Lung (tissue), 12 donors: ENCODE data around the gene ALS2. TPM values are rescaled to one million over a fixed set of nuclear protein-coding genes. Genes with fewer than 3 reads are reported as not detected.

Experiments used
- ATAC-seq: fragments of 200-7000 bp; cut with Tn5 transposase; one replicate; pipeline ENCODE4 v1.9.1; 2020; ENCODE audit warnings: moderate number of reproducible peaks; ENCODE audit not compliant: insufficient read depth, low FRiP score
- DNase-seq, 3 donors: peaks; one replicate each; pipeline ENCODE4 v3.0.0-alpha.2; 2013 to 2017
- H3K27ac ChIP-seq, 2 donors: one replicate each; pipeline ENCODE4 v1.5.1; 2013; ENCODE audit warnings: mild to moderate bottlenecking in 2 of 2, moderate library complexity in 2 of 2, control low read depth in 1 of 2, inconsistent platforms in 1 of 2, low read depth in 1 of 2, low read length in 1 of 2
- H3K27me3 ChIP-seq, 3 donors: one replicate each; pipeline ENCODE4 v1.5.1; 2013; ENCODE audit warnings: low read length in 2 of 3; ENCODE audit not compliant: control insufficient read depth in 3 of 3, insufficient read depth in 3 of 3
- H3K36me3 ChIP-seq, 4 donors: one replicate each; pipeline ENCODE4 v1.5.1; 2013; ENCODE audit warnings: low read length in 4 of 4, mild to moderate bottlenecking in 1 of 4, moderate library complexity in 1 of 4; ENCODE audit not compliant: control insufficient read depth in 4 of 4, insufficient read depth in 4 of 4
- H3K4me1 ChIP-seq, 5 donors: one replicate each; pipeline ENCODE4 v1.5.1; 2013; ENCODE audit warnings: low read length in 5 of 5, mild to moderate bottlenecking in 2 of 5, moderate library complexity in 1 of 5; ENCODE audit not compliant: control insufficient read depth in 5 of 5, insufficient read depth in 5 of 5
- H3K4me3 ChIP-seq: one replicate; pipeline ENCODE4 v1.5.1; 2013; ENCODE audit warnings: mild to moderate bottlenecking, control low read depth, moderate library complexity
- H3K9ac ChIP-seq, 2 donors: one replicate each; pipeline ENCODE4 v1.5.1; 2013; ENCODE audit warnings: low read length in 2 of 2, control low read depth in 1 of 2; ENCODE audit not compliant: insufficient read depth in 1 of 2
- H3K9me3 ChIP-seq, 4 donors: one replicate each; pipeline ENCODE4 v1.5.1; 2013; ENCODE audit warnings: low read length in 3 of 4, mild to moderate bottlenecking in 1 of 4, moderate library complexity in 1 of 4; ENCODE audit not compliant: control insufficient read depth in 4 of 4, insufficient read depth in 3 of 4
- CTCF ChIP-seq: IDR thresholded peaks from 2 replicates; pipeline ENCODE4 v1.5.1; 2012; ENCODE audit warnings: mild to moderate bottlenecking; ENCODE audit errors: control extremely low read depth, extremely low read depth
- whole genome bisulfite sequencing, 2 donors: extraction: QIAGEN DNeasy Blood & Tissue Kit; methylation state at CpG; one replicate each; pipeline ENCODE4 v1.1.7; 2013; 5-methylcytosine and 5-hydroxymethylcytosine counted together
- polyA plus RNA-seq, 2 donors: library from polyadenylated mRNA; stranded (reverse); fragments of 200-250 nt; gene quantifications; one replicate each; pipeline ENCODE4 v1.2.1, GENCODE V29; 2013
- total RNA-seq, 2 donors: library from RNA; depleted of rRNA in 1 of 2; stranded (reverse); fragments of >200 nt in 1 of 2; gene quantifications; one replicate each; pipeline ENCODE4 v1.2.1, GENCODE V29; 2014 to 2021
- donor health status: control.
- donor health status: control.
- donor health status: Bipolar disorder and iron deficiency.
- donor health status: healthy.
- donor health status: DM: yes; HTN: yes; CAD: no.

Gene ALS2
- total and polyA plus RNA-seq, 4 donors: 6.1 to 34.6 (median 15.3) TPM

GRCh38 chr2:201798252-201798913 is 17.6 kb upstream of the ALS2 start:
- Histone ChIP-seq H3K4me3 (no peak overlapping the region), H3K36me3 (no peaks in the 10 kb centered on the region), H3K27ac (no peak overlapping the region), H3K9me3 (no peaks in the 10 kb centered on the region), H3K9ac (no peak overlapping the region), H3K27me3 (no peaks in the 10 kb centered on the region), H3K4me1 (no peaks in the 10 kb centered on the region)
- ATAC-seq: no peak
- no peak for DNase-seq
- no peak for TF ChIP-seq CTCF
- WGBS, 2 donors: 69% methylated on average over 7 of the region's 7 CpGs

GRCh38 chr2:201797175-201797840 is 16.6 kb upstream of the ALS2 start:
- ATAC-seq (no peak), DNase-seq (no peak)
- H3K36me3 ChIP-seq: no peaks in the 10 kb centered on the region
- H3K27ac ChIP-seq: no peak overlapping the region
- WGBS, 2 donors: 62 to 69% methylated on average over 5 of the region's 5 CpGs
- no peak overlapping the region for H3K4me3 ChIP-seq
- TF ChIP-seq CTCF: no peak
- no peaks in the 10 kb centered on the region for H3K27me3 ChIP-seq
- no peak overlapping the region for H3K9ac ChIP-seq
- H3K4me1 ChIP-seq: no peaks in the 10 kb centered on the region
- H3K9me3 ChIP-seq: no peaks in the 10 kb centered on the region

- Histone ChIP-seq H3K9me3 (no peaks in the 10 kb centered on the region), H3K27me3 (no peaks in the 10 kb centered on the region), H3K4me1 (no peaks in the 10 kb centered on the region), H3K9ac (no peak overlapping the region), H3K4me3 (no peak overlapping the region), H3K27ac (no peak overlapping the region), H3K36me3 (no peaks in the 10 kb centered on the region)
- TF ChIP-seq CTCF: no peak
- no peak for DNase-seq
- ATAC-seq: no peak
Measured at GRCh38 chr2:201796478-201796865, 15.7 kb upstream of the ALS2 start.
